Adrenal gland (tissue), 12 donors: ENCODE results near the gene NTF3. TPM values are rescaled to one million over a fixed set of nuclear protein-coding genes. Genes with fewer than 3 reads are reported as not detected.

Experiments used
- DNase-seq, 7 donors: peaks; one replicate each; pipeline ENCODE4 v3.0.0-alpha.2; 2019 to 2020
- H3K27ac ChIP-seq, 5 donors: fragments of 200-600 bp; sonication (generic) in 4 of 5; 1 replicate in 3 of 5; 2 replicates in 2 of 5; pipeline versions ENCODE4 v1.5.1 to v1.8.0; 2016 to 2020; ENCODE audit warnings: mild to moderate bottlenecking in 1 of 5
- H3K27me3 ChIP-seq: fragments of 200-600 bp; 2 replicates; pipeline ENCODE4 v1.8.0; 2021
- H3K36me3 ChIP-seq, 2 donors: fragments of 200-600 bp; replicated peaks in 1 of 2; 1 replicate in 1 of 2; 2 replicates in 1 of 2; pipeline versions ENCODE4 v1.5.1 to v1.8.0; 2018 to 2022
- H3K4me1 ChIP-seq, 2 donors: fragments of 200-600 bp; replicated peaks in 1 of 2; 1 replicate in 1 of 2; 2 replicates in 1 of 2; pipeline versions ENCODE4 v1.5.1 to v1.8.0; 2018 to 2021
- H3K4me3 ChIP-seq, 4 donors: fragments of 200-600 bp; sonication (generic) in 3 of 4; one replicate each; pipeline ENCODE4 v1.5.1; 2016 to 2018
- H3K9me3 ChIP-seq, 3 donors: fragments of 200-600 bp; sonication (generic) in 1 of 3; replicated peaks in 1 of 3; 1 replicate in 2 of 3; 2 replicates in 1 of 3; pipeline versions ENCODE4 v1.5.1 to v1.8.0; 2016 to 2021
- CTCF ChIP-seq, 6 experiments: fragments of 450-650 bp in 4 of 6; fragments of 200-600 bp in 2 of 6; sonication (generic) in 1 of 6; IDR thresholded peaks; 1 replicate in 5 of 6; 2 replicates in 1 of 6; pipeline versions ENCODE4 v1.5.1 to v1.8.0; 2016 to 2021; ENCODE audit warnings: antibody characterized with exemption in 6 of 6, mild to moderate bottlenecking in 2 of 6, moderate library complexity in 1 of 6
- POLR2A ChIP-seq, 2 donors: fragments of 450-650 bp; IDR thresholded peaks; one replicate each; pipeline ENCODE4 v1.6.1; 2017; ENCODE audit warnings: antibody characterized with exemption in 2 of 2, mild to moderate bottlenecking in 2 of 2, moderate library complexity in 1 of 2
- WGBS, 4 donors: extraction: QIAGEN DNeasy Blood & Tissue Kit in 2 of 4; methylation state at CpG; one replicate each; pipeline versions ENCODE4 v1.1.5 to v1.1.7; 2013 to 2017; 5-methylcytosine and 5-hydroxymethylcytosine counted together
- intact Hi-C, 2 donors: fragments of 100-400 bp; cut with DNase I; formaldehyde crosslinking; loops; one replicate each; pipeline versions ENCODE4 v1.14.1 to v1.15.0; 2022 to 2023
- polyA plus RNA-seq, 3 donors: library from polyadenylated mRNA; stranded (reverse); fragments of 200-250 nt in 2 of 3; fragments of 350-450 nt in 1 of 3; fragmentation: Illumina TruSeq in 1 of 3; extraction: RNeasy Lipid Tissue Mini Kit (QIAGEN cat#74804) in 1 of 3; gene quantifications; one replicate each; pipeline ENCODE4 v1.2.3, GENCODE V29; 2013 to 2014
- total RNA-seq, 9 donors: library from RNA; depleted of rRNA in 4 of 9; stranded (reverse); fragments of >200 nt in 4 of 9; fragments of 120-200 nt in 1 of 9; fragmentation: NEBNext Ultra II Directional in 1 of 9; extraction: Animal tissue kit (Norgen Biotek cat#: 25700) in 1 of 9; gene quantifications; one replicate each; pipeline versions ENCODE4 v1.1.0 to v1.2.4, GENCODE V29; 2013 to 2023
- donor health status: healthy with polysubstance abuse.
- donor health status: Bipolar disorder and iron deficiency.
- donor health status: DM: yes; HTN: yes; CAD: no.
- donor health status: DM: no; HTN: no; CAD: no.
- donor health status: DM: no; HTN: no; CAD: no.
- donor health status: DM: yes; HTN: yes; CAD: no.

The NTF3 gene
- total and polyA plus RNA-seq, 12 donors, result 0.28 to 2.9 (median 0.73) TPM; not detected in 2

- Histone ChIP-seq H3K27ac (no peak overlapping the region), H3K36me3 (no peaks in the 10 kb centered on the region), H3K27me3 (no peaks in the 10 kb centered on the region), H3K9me3 (no peaks in the 10 kb centered on the region), H3K4me3 (no peak overlapping the region), H3K4me1 (no peaks in the 10 kb centered on the region)
- TF ChIP-seq CTCF (IDR thresholded peaks at IDR 0.05), result no peak
- TF ChIP-seq POLR2A (IDR thresholded peaks at IDR 0.05), result no peak
- DNase-seq, result no peak
- intact Hi-C loops, result no loop called here
- WGBS, 4 donors, result 84 to 90% (median 85%) methylated on average over 4 to 5 of the region's 5 CpGs
Observed at GRCh38 chr12:5507944-5508343, 76.0 kb downstream of the NTF3 start.

- TF ChIP-seq CTCF (IDR thresholded peaks at IDR 0.05) (no peak), POLR2A (IDR thresholded peaks at IDR 0.05) (no peak)
- H3K4me3 ChIP-seq, result no peak overlapping the region
- no peaks in the 10 kb centered on the region for H3K4me1 ChIP-seq
- H3K27me3 ChIP-seq, result no peaks in the 10 kb centered on the region
- H3K9me3 ChIP-seq, result no peaks in the 10 kb centered on the region
- intact Hi-C loops, result no loop called here
- no peak for DNase-seq
- no peak overlapping the region for H3K27ac ChIP-seq
- H3K36me3 ChIP-seq, result no peaks in the 10 kb centered on the region
- 84 to 89% (median 87%) methylated on average over 4 of the region's 4 CpGs for WGBS, 4 donors
Observed at GRCh38 chr12:5509102-5509501, 77.2 kb downstream of the NTF3 start.

GRCh38 chr12:5509557-5509956 is 77.6 kb downstream of the NTF3 start:
- H3K4me1 ChIP-seq, result no peaks in the 10 kb centered on the region
- H3K27me3 ChIP-seq, result no peaks in the 10 kb centered on the region
- H3K27ac ChIP-seq, result no peak overlapping the region
- no peak overlapping the region for H3K4me3 ChIP-seq
- no peaks in the 10 kb centered on the region for H3K36me3 ChIP-seq
- intact Hi-C loops, result no loop called here
- 84 to 91% (median 87%) methylated on average over 7 of the region's 7 CpGs for WGBS, 4 donors
- TF ChIP-seq CTCF (IDR thresholded peaks at IDR 0.05) (no peak), POLR2A (IDR thresholded peaks at IDR 0.05) (no peak)
- DNase-seq, result no peak
- H3K9me3 ChIP-seq, result no peaks in the 10 kb centered on the region

- no peak for DNase-seq
- intact Hi-C loops, result no loop called here
Observed at GRCh38 chr12:5510251-5510805, 78.4 kb downstream of the NTF3 start.

More at GRCh38 chr12:5510251-5510805, 78.4 kb downstream of the NTF3 start:
- WGBS, 4 donors, result 78 to 87% (median 83%) methylated on average over 9 of the region's 9 CpGs
- Histone ChIP-seq H3K27ac (no peak overlapping the region), H3K36me3 (no peaks in the 10 kb centered on the region), H3K4me3 (no peak overlapping the region), H3K9me3 (no peaks in the 10 kb centered on the region), H3K4me1 (no peaks in the 10 kb centered on the region), H3K27me3 (no peaks in the 10 kb centered on the region)
- TF ChIP-seq POLR2A (IDR thresholded peaks at IDR 0.05) (no peak), CTCF (IDR thresholded peaks at IDR 0.05) (no peak)
